ENCODE results near the gene SIX4. TPM values are rescaled to one million over a fixed set of nuclear protein-coding genes. Genes with fewer than 3 reads are reported as not detected.

The SIX4 gene
- total RNA-seq, 6 experiments from 2014 or later: 0.04 to 0.43 (median 0.23) TPM; not detected in 1

DNA sequence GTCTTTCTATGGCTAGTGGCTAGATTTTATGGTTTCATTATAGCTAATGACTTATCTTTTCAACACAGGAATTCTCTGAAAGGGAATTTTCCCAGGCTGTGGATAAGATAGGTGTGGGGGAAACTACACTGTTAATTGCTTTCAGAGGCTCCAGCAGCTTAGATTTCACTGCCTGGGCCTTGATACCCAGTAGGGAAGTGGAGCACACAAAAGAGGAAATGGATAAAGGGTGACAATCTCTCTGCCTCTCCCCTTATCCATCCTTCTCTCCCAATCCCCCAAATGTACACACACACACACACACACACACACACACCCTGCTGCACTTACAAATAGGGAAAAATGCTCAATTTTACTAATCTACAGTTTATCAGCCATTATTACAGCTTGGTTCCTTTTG is 19.1 kb downstream of the SIX4 start:
- no peak for TF ChIP-seq CTCF (IDR thresholded peaks at IDR 0.05)
- no peak for TF ChIP-seq POLR2A (IDR thresholded peaks at IDR 0.05)
- intact Hi-C loops (cut with DNase I): no loop called here
- Histone ChIP-seq H3K27ac (no peak overlapping the region), H3K27me3 (no peaks in the 10 kb centered on the region), H3K36me3 (no peaks in the 10 kb centered on the region), H3K9me3 (no peaks in the 10 kb centered on the region), H3K4me1 (no peaks in the 10 kb centered on the region), H3K4me3 (no peak overlapping the region)
- ATAC-seq: no peak
- no peak for DNase-seq

GRCh38 chr14:60700598-60700997 is 23.6 kb downstream of the SIX4 start:
- intact Hi-C loops (cut with DNase I): no loop called here

DNA sequence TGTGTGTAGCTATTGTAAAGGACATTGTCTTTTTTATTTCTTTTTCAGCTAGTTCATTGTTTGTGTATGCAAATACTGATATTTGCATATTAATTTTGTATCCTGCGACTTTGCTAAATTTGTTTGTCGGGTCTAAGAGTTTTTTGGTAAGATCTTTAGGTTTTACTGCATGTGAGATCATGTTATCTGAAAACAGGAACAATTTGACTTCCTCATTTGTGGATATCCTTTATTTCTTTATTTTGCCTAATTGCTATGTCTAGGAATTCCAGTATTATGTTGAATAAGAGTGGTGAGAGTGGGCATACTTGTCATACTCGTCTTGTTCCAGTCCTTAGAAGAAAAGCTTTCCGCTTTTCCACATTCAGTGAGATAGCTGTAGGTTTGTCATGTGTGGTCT is 28.8 kb downstream of the SIX4 start:
- Histone ChIP-seq H3K27ac (no peak overlapping the region), H3K9me3 (no peaks in the 10 kb centered on the region), H3K36me3 (no peaks in the 10 kb centered on the region), H3K27me3 (no peaks in the 10 kb centered on the region), H3K4me1 (peaks cover 0 to 9% (median 2%) of the 10 kb centered on the region in 4 donors), H3K4me3 (no peak overlapping the region)
- ATAC-seq (no peak), DNase-seq (no peak)
- 74% methylated on average over 4 of the region's 4 CpGs for WGBS (ENCODE audit: insufficient coverage, low coverage, low lambda C conversion rate, missing lambda C conversion rate)
- TF ChIP-seq POLR2A (IDR thresholded peaks at IDR 0.05) (no peak), CTCF (IDR thresholded peaks at IDR 0.05) (no peak)
- intact Hi-C loops (cut with DNase I): no loop called here

More at GRCh38 chr14:60700598-60700997, 23.6 kb downstream of the SIX4 start:
- H3K9me3 ChIP-seq: no peaks in the 10 kb centered on the region
- no peak for TF ChIP-seq POLR2A (IDR thresholded peaks at IDR 0.05)
- TF ChIP-seq CTCF (IDR thresholded peaks at IDR 0.05): no peak
- DNase-seq: no peak
- no peaks in the 10 kb centered on the region for H3K4me1 ChIP-seq
- no peaks in the 10 kb centered on the region for H3K36me3 ChIP-seq
- H3K27ac ChIP-seq: no peak overlapping the region
- no peaks in the 10 kb centered on the region for H3K27me3 ChIP-seq
- 75% methylated on average over 3 of the region's 3 CpGs for WGBS (ENCODE audit: insufficient coverage, low coverage, low lambda C conversion rate, missing lambda C conversion rate)
- no peak overlapping the region for H3K4me3 ChIP-seq
- ATAC-seq: no peak

- Histone ChIP-seq H3K9me3 (no peaks in the 10 kb centered on the region), H3K27ac (no peak overlapping the region), H3K4me3 (no peak overlapping the region), H3K4me1 (peaks cover 0 to 20% (median 2%) of the 10 kb centered on the region in 4 donors), H3K27me3 (no peaks in the 10 kb centered on the region), H3K36me3 (no peaks in the 10 kb centered on the region)
- ATAC-seq (peak; percentile 56 to 96 (median 72)), DNase-seq (no peak)
- TF ChIP-seq CTCF (IDR thresholded peaks at IDR 0.05) (no peak), POLR2A (IDR thresholded peaks at IDR 0.05) (no peak)
- intact Hi-C loops (cut with DNase I): no loop called here
- 26% methylated on average over 3 of the region's 3 CpGs for WGBS (ENCODE audit: insufficient coverage, low coverage, low lambda C conversion rate, missing lambda C conversion rate)
Measured at GRCh38 chr14:60691383-60692113, 32.6 kb downstream of the SIX4 start.
